Peyer's patch (tissue), 4 donors: ENCODE measurements around the gene TOM1L2.

ENCODE experiments used
- POLR2A ChIP-seq, 2 donors: fragments of 450-650 bp; IDR thresholded peaks; one replicate each; pipeline ENCODE4 v1.5.1; 2017; ENCODE audit warnings: antibody characterized with exemption in 2 of 2, mild to moderate bottlenecking in 2 of 2, moderate library complexity in 2 of 2
- TF ChIP-seq, protein P1 (sequence below), 6 experiments: fragments of 450-650 bp in 4 of 6; fragments of 200-600 bp in 2 of 6; sonication (generic) in 1 of 6; IDR thresholded peaks; one replicate each; pipeline ENCODE4 v1.5.1; 2017 to 2019; ENCODE audit warnings: antibody characterized with exemption in 6 of 6, mild to moderate bottlenecking in 3 of 6, moderate library complexity in 1 of 6

GRCh38 chr17:18017958-18018357 is 45.8 kb upstream of the TOM1L2 start:
- TF ChIP-seq, protein P1, sequence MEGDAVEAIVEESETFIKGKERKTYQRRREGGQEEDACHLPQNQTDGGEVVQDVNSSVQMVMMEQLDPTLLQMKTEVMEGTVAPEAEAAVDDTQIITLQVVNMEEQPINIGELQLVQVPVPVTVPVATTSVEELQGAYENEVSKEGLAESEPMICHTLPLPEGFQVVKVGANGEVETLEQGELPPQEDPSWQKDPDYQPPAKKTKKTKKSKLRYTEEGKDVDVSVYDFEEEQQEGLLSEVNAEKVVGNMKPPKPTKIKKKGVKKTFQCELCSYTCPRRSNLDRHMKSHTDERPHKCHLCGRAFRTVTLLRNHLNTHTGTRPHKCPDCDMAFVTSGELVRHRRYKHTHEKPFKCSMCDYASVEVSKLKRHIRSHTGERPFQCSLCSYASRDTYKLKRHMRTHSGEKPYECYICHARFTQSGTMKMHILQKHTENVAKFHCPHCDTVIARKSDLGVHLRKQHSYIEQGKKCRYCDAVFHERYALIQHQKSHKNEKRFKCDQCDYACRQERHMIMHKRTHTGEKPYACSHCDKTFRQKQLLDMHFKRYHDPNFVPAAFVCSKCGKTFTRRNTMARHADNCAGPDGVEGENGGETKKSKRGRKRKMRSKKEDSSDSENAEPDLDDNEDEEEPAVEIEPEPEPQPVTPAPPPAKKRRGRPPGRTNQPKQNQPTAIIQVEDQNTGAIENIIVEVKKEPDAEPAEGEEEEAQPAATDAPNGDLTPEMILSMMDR (IDR thresholded peaks at IDR 0.05): no peak
- no peak for TF ChIP-seq POLR2A (IDR thresholded peaks at IDR 0.05)
